GM19324 (cell line): Measurements from ENCODE around the gene CDC5L.

Experiments
- ATAC-seq: cut with Tn5 transposase; IDR thresholded peaks from one replicate; pipeline ENCODE4 v1.9.1; 2021; ENCODE audit warnings: mild to moderate bottlenecking, moderate library complexity; ENCODE audit not compliant: unreplicated experiment, low FRiP score

Gene CDC5L

GRCh38 chr6:44472250-44472945, 84.9 kb downstream of the CDC5L start:
- ATAC-seq = no peak

GRCh38 chr6:44473393-44474189, 86.1 kb downstream of the CDC5L start:
- no peak for ATAC-seq

- no peak for ATAC-seq
These were observed 86.7 kb downstream of the CDC5L start for GRCh38 chr6:44474190-44474631.

GRCh38 chr6:44474643-44475042, 87.1 kb downstream of the CDC5L start:
- no peak for ATAC-seq

GRCh38 chr6:44475417-44475778, 87.9 kb downstream of the CDC5L start:
- ATAC-seq = no peak

- ATAC-seq = no peak
These were observed 88.4 kb downstream of the CDC5L start for GRCh38 chr6:44475779-44476434.

- ATAC-seq = no peak
These were observed 89.3 kb downstream of the CDC5L start for GRCh38 chr6:44476849-44477248.

- ATAC-seq = no peak
These were observed 89.9 kb downstream of the CDC5L start for GRCh38 chr6:44477293-44477894.

- no peak for ATAC-seq
These were observed 90.7 kb downstream of the CDC5L start for GRCh38 chr6:44478158-44478557.

GRCh38 chr6:44478591-44479254, 91.2 kb downstream of the CDC5L start:
- no peak for ATAC-seq

- no peak for ATAC-seq
These were observed 92.6 kb downstream of the CDC5L start for GRCh38 chr6:44480097-44480541.

- ATAC-seq = no peak
These were observed 93.5 kb downstream of the CDC5L start for GRCh38 chr6:44481056-44481455.

- ATAC-seq = no peak
These were observed 94.3 kb downstream of the CDC5L start for GRCh38 chr6:44481760-44482159.

GRCh38 chr6:44485601-44486401, 98.3 kb downstream of the CDC5L start:
- no peak for ATAC-seq

- ATAC-seq = no peak
These were observed 99.5 kb downstream of the CDC5L start for GRCh38 chr6:44487002-44487401.

- no peak for ATAC-seq
These were observed 100.1 kb downstream of the CDC5L start for GRCh38 chr6:44487586-44487985.

- ATAC-seq = no peak
These were observed 102.6 kb downstream of the CDC5L start for GRCh38 chr6:44489910-44490604.

GRCh38 chr6:44493132-44493531, 105.6 kb downstream of the CDC5L start:
- ATAC-seq = no peak

GRCh38 chr6:44493593-44493992, 106.1 kb downstream of the CDC5L start:
- ATAC-seq = no peak
